Mucosa of descending colon (tissue), 3 donors: ENCODE measurements around the gene ASH1L. TPM values are rescaled to one million over a fixed set of nuclear protein-coding genes. Genes with fewer than 3 reads are reported as not detected.
A peak's percentile ranks its signal among the peaks of the same experiment; 100 is the strongest.
"Not testable (repeated sequence)": the region's sequence is repeated elsewhere in the genome, so short reads cannot be mapped to it uniquely, and the experiment has no call there.

ENCODE experiments used
- ATAC-seq: fragments of 200-7000 bp; cut with Tn5 transposase; one replicate; pipeline ENCODE4 v1.9.1; 2020; ENCODE audit warnings: mild to moderate bottlenecking, moderate library complexity
- DNase-seq, 3 donors: peaks; one replicate each; pipeline ENCODE4 v3.0.0-alpha.2; 2020
- H3K36me3 ChIP-seq: fragments of 200-600 bp; one replicate; pipeline ENCODE4 v1.8.0; 2021; ENCODE audit warnings: low read depth, mild to moderate bottlenecking
- H3K4me1 ChIP-seq: fragments of 200-600 bp; one replicate; pipeline ENCODE4 v1.8.0; 2021; ENCODE audit warnings: low read depth, mild to moderate bottlenecking
- H3K4me3 ChIP-seq: fragments of 200-600 bp; one replicate; pipeline ENCODE4 v1.8.0; 2021; ENCODE audit warnings: mild to moderate bottlenecking
- H3K9me3 ChIP-seq: fragments of 200-600 bp; one replicate; pipeline ENCODE4 v1.8.0; 2021; ENCODE audit warnings: mild to moderate bottlenecking
- intact Hi-C, 2 donors: fragments of 100-400 bp; cut with DNase I in 1 of 2; cut with micrococcal nuclease in 1 of 2; formaldehyde crosslinking; loops; one replicate each; pipeline versions ENCODE4 v1.11.0 to v1.11.1; 2022; cut with DNase I, micrococcal nuclease
- total RNA-seq, 3 donors: library from RNA; stranded (reverse); fragmentation: NEBNext Ultra II Directional in 2 of 3; extraction: Animal tissue kit (Norgen Biotek cat#: 25700) in 2 of 3; gene quantifications; one replicate each; pipeline versions ENCODE4 v1.2.1 to v1.2.4, GENCODE V29; 2021 to 2023
- TF ChIP-seq, protein P1 (sequence below): fragments of 200-600 bp; IDR thresholded peaks from one replicate; pipeline ENCODE4 v1.8.0; 2022; ENCODE audit warnings: antibody characterized with exemption, mild to moderate bottlenecking
- donor health status: DM: no; HTN: no; CAD: no; lungs with moderate emphysema.
- donor health status: DM: no; HTN: no; CAD: no.
- donor health status: DM: no; HTN: yes; CAD: no.

Gene ASH1L
- total RNA-seq, 3 donors from 2014 or later: 50.4 to 100 (median 64.4) TPM

DNA sequence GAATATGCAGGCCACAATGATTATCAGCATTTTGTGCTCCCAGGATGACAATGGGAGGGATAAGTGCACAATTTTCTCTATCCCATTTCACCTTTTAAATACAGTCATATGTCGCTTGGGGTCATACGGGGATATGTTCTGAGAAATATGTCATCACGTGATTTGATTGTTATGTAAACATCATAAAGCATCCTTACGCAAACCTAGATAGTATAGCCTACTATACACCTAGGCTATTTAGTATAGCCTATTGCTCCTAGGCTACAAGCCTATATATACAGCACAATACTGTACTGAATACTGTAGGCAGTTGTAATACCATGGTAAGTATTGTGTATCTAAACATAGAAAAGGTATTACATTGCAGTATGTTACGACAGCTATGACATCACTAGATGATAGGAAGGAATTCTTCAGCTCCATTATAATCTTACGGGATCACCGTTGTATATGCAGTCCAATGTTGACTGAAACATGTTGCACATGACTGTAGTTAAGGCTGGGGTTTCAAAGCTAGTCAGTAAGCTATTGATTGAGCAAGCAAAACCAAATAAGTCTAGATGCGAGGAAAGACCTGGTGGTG, 223.0 kb downstream of the ASH1L start:
- ATAC-seq (peak; percentile 75), DNase-seq (no peak)
- Histone ChIP-seq H3K4me3 (no peak overlapping the region), H3K36me3 (peaks cover 18% of the 10 kb centered on the region), H3K9me3 (no peaks in the 10 kb centered on the region), H3K4me1 (no peaks in the 10 kb centered on the region)
- TF ChIP-seq, protein P1, sequence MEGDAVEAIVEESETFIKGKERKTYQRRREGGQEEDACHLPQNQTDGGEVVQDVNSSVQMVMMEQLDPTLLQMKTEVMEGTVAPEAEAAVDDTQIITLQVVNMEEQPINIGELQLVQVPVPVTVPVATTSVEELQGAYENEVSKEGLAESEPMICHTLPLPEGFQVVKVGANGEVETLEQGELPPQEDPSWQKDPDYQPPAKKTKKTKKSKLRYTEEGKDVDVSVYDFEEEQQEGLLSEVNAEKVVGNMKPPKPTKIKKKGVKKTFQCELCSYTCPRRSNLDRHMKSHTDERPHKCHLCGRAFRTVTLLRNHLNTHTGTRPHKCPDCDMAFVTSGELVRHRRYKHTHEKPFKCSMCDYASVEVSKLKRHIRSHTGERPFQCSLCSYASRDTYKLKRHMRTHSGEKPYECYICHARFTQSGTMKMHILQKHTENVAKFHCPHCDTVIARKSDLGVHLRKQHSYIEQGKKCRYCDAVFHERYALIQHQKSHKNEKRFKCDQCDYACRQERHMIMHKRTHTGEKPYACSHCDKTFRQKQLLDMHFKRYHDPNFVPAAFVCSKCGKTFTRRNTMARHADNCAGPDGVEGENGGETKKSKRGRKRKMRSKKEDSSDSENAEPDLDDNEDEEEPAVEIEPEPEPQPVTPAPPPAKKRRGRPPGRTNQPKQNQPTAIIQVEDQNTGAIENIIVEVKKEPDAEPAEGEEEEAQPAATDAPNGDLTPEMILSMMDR: no peak
- intact Hi-C loops: no loop called here

GRCh38 chr1:155334962-155335361, 227.6 kb downstream of the ASH1L start:
- DNase-seq: no peak
- no peaks in the 10 kb centered on the region for H3K9me3 ChIP-seq
- H3K4me3 ChIP-seq: no peak overlapping the region
- intact Hi-C loops: no loop called here
- no peaks in the 10 kb centered on the region for H3K4me1 ChIP-seq
- ATAC-seq: no peak
- H3K36me3 ChIP-seq: peaks cover 9% of the 10 kb centered on the region
- TF ChIP-seq, protein P1: no peak

DNA sequence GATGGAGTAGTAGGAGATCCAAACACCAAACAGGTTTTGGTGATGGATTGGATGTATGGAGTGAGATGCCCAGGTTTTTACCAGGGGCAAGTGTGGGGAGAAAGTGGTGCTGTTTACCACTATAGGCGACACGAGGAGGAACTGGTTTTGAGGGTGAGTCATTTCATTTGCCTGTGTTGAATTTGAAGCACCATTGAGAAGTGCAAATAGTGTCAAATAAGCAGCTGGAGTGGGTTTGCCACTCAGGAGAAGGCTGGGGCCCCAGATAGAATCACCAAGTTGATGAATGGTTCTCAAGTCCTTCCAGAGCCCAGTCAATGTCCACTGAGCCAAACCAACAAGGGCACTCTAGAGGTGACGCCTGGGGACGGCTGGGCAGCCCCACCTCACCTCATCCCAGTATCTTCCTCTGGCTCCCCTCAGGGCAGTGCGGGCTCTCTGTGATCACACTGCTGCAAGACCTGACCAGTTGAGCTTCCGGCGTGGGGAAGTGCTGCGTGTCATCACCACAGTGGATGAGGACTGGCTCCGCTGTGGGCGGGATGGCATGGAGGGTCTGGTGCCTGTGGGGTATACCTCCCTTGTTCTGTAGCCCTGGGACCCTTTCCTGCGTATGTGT, 232.5 kb downstream of the ASH1L start:
- Histone ChIP-seq H3K4me3 (no peak overlapping the region), H3K4me1 (peaks cover 14% of the 10 kb centered on the region), H3K9me3 (no peaks in the 10 kb centered on the region), H3K36me3 (peaks cover 3% of the 10 kb centered on the region)
- no peak for ATAC-seq
- no peak for DNase-seq
- TF ChIP-seq, protein P1: no peak
- intact Hi-C loops: loop anchor here (10.0 kb wide), 2 partner anchors 55 to 75 kb away; partner anchors contain the start of genes CLK2 (in 1 of the 2), ENTREP3 (in 1 of the 2) and HCN3 (in 1 of the 2)

DNA sequence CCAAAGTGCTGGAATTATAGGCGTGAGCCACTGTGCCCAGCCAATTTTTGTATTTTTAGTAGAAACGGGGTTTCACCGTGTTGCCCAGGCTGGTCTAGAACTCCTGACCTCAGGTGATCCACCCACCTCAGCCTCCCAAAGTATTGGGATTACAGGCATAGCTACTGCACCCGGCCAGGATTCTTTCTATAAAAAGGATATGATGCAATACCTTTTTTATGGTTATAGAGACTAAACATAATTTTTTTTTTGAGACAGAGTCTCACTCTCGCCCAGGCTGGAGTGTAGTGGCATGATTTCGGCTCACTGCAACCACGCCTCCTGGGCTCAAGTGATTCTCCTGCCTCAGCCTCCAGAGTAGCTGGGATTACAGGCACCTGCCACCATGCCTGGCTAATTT, 233.7 kb downstream of the ASH1L start:
- H3K36me3 ChIP-seq, H3K9me3 ChIP-seq, DNase-seq, ATAC-seq, H3K4me3 ChIP-seq: not testable (repeated sequence)
- intact Hi-C loops: loop anchor here (10.0 kb wide), 2 partner anchors 54 to 74 kb away; partner anchors contain the start of genes CLK2 (in 1 of the 2), ENTREP3 (in 1 of the 2) and HCN3 (in 1 of the 2)
- peaks cover 15% of the 10 kb centered on the region for H3K4me1 ChIP-seq

DNA sequence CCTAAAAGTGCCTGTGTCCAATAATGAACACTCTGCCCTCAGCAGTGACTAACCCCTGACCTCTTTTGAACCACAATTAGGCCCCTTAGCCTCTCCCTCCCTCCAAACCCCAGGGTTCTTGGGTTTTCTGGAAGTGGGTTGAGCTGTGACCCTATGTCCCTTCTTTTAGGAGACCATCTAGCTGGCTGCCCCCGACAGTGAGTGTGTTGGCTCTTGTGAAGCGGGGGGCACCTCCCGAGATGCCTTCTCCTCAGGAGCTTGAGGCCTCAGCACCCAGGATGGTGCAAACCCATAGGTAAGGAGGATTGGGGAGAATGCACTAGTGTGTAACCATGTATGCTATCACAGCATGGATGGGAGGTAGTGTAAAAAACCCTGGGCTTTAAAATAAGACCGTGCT, 234.6 kb downstream of the ASH1L start:
- ATAC-seq: no peak
- intact Hi-C loops: loop anchor here (10.0 kb wide), 2 partner anchors 53 to 73 kb away; partner anchors contain the start of genes CLK2 (in 1 of the 2), ENTREP3 (in 1 of the 2) and HCN3 (in 1 of the 2)
- H3K36me3 ChIP-seq: no peaks in the 10 kb centered on the region
- peaks cover 15% of the 10 kb centered on the region for H3K4me1 ChIP-seq
- H3K9me3 ChIP-seq: no peaks in the 10 kb centered on the region
- no peak for DNase-seq
- TF ChIP-seq, protein P1: no peak
- no peak overlapping the region for H3K4me3 ChIP-seq

DNA sequence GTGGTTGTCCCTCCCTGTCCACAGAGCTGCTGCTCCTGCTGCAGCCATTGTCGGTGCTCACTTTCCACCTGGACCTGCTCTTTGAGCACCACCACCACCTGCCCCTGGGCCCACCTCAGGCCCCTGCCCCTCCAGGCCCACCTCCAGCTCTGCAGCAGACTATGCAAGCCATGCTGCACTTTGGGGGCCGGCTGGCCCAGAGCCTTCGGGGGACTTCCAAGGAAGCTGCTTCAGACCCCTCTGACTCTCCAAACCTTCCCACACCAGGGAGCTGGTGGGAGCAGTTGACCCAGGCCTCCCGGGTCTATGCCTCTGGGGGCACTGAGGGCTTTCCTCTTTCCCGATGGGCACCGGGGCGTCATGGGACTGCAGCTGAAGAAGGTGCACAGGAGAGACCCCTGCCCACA, 236.0 kb downstream of the ASH1L start:
- TF ChIP-seq, protein P1: no peak
- ATAC-seq (no peak), DNase-seq (no peak)
- Histone ChIP-seq H3K4me3 (no peak overlapping the region), H3K9me3 (no peaks in the 10 kb centered on the region), H3K4me1 (peaks cover 28% of the 10 kb centered on the region), H3K36me3 (no peaks in the 10 kb centered on the region)
- intact Hi-C loops: loop anchor here (10.0 kb wide), 2 partner anchors 52 to 72 kb away; partner anchors contain the start of genes CLK2 (in 1 of the 2), ENTREP3 (in 1 of the 2) and HCN3 (in 1 of the 2)
